GM10266 (cell line): Measurements from ENCODE around the gene TMEM86B.

Experiments used
- DNase-seq: peaks from one replicate; pipeline ENCODE4 v3.0.0; 2012; ENCODE audit errors: extremely low spot score
- TF ChIP-seq, protein P1 (sequence below): IDR thresholded peaks from 2 replicates; pipeline ENCODE4 v1.5.1; 2012; ENCODE audit warnings: mild to moderate bottlenecking, low read depth; ENCODE audit not compliant: control insufficient read depth, insufficient read depth; ENCODE audit errors: missing control alignments

The TMEM86B gene

GRCh38 chr19:55228403-55229031 lies at the start of gene TMEM86B:
TSS of gene TMEM86B (minus strand) at chr19:55228763. CDS start at chr19:55228741, 22 bp downstream.
- TF ChIP-seq, protein P1, sequence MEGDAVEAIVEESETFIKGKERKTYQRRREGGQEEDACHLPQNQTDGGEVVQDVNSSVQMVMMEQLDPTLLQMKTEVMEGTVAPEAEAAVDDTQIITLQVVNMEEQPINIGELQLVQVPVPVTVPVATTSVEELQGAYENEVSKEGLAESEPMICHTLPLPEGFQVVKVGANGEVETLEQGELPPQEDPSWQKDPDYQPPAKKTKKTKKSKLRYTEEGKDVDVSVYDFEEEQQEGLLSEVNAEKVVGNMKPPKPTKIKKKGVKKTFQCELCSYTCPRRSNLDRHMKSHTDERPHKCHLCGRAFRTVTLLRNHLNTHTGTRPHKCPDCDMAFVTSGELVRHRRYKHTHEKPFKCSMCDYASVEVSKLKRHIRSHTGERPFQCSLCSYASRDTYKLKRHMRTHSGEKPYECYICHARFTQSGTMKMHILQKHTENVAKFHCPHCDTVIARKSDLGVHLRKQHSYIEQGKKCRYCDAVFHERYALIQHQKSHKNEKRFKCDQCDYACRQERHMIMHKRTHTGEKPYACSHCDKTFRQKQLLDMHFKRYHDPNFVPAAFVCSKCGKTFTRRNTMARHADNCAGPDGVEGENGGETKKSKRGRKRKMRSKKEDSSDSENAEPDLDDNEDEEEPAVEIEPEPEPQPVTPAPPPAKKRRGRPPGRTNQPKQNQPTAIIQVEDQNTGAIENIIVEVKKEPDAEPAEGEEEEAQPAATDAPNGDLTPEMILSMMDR: no peak
- DNase-seq: no peak

DNA sequence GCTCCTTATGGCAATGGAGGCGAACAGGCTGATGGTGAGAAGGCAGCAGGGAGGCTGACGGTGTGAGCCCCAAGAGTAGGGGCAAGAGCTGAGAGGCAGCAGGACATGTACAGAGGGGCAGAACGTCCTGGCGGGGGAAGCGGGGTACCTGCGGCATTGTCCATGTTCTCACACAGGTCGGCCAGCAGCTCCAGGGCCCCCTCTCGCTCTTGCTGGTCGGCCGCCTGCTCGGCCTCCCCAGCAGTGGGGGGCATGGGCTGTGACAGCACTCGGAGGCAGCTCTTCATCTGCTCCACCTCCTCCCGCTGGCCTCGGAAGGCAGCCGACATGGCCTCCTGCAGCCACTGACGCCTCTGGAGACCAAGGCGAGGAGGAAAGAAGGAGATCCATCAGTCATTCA lies 48.9 kb upstream of the TMEM86B start:
- DNase-seq: no peak
- TF ChIP-seq, protein P1: no peak

DNA sequence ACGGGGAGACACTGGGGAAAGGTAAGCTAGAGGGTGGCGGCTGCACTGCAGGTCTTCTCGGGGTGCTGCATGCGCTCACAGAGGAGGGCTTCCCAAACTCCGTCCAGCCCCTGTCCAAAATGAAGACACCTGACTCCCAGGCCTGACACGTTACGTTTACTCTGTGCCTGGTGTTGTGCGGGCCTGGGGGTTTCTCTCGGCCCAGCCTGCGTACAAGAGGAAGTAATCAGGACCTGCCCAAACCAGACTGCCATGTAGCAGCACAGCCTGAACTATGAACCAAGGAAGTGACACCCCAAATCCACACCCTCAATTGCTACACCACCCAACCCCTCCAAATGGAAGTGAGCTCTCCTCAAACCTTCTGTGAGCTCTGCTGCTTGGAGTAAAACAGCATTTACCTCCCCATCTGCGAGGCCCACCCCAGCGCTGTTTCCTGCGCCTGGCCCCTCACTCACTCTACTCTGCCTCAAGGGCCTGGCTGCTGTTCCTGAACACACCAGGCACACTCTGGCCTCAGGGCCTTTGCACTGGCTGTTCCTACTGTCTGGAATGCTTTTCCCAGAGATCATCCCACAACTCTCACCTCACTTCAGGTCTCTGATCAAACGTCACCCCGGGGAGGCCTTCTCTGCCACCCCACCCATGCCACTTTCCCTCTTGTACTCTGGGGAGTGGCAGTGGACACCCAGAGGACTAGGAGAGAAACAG lies 48.3 kb upstream of the TMEM86B start:
- DNase-seq: no peak
- TF ChIP-seq, protein P1: no peak

- DNase-seq: peak; percentile 80
- TF ChIP-seq, protein P1: no peak
Measured at GRCh38 chr19:55275851-55276719, 47.5 kb upstream of the TMEM86B start.

- TF ChIP-seq, protein P1: no peak
- no peak for DNase-seq
Measured at GRCh38 chr19:55273978-55274707, 45.6 kb upstream of the TMEM86B start.

DNA sequence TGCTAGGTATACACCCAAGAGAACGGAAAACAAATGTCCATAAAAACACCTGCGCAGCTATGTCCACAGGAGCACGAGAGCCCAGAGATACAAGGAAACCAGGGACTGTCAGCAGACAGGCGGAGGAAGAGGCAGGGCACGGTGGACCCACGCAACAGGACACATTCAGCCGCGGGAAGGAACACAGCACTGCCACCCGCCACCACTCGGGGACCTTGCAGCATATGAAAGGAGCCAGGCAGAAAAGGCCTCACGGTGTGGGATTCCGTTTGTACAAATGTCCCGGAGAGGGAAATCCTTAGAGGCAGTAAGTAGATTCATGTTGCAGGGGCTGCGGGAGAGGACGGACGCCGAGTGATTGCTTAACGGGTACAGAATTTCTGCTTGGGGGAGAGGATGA lies 43.6 kb upstream of the TMEM86B start:
- TF ChIP-seq, protein P1: no peak

More for the DNA sequence above, 43.6 kb upstream of the TMEM86B start:
- no peak for DNase-seq
